GM23338 (cell line): ENCODE data around the gene SHF. TPM values are rescaled to one million over a fixed set of nuclear protein-coding genes. Genes with fewer than 3 reads are reported as not detected.

Experiments used
- ATAC-seq: fragments of 200-7000 bp; cut with Tn5 transposase; 3 replicates; pipeline ENCODE4 v1.9.1; 2020
- DNase-seq: peaks from one replicate; pipeline ENCODE4 v3.0.0-alpha.2; 2015; ENCODE audit warnings: low spot score
- H2AFZ ChIP-seq: fragments of 200-600 bp; sonication (generic); 2 replicates; pipeline ENCODE4 v1.8.0; 2016; ENCODE audit warnings: antibody characterized with exemption, mild to moderate bottlenecking, moderate library complexity
- H3F3A ChIP-seq: fragments of 200-600 bp; sonication (generic); replicated peaks from 2 replicates; pipeline ENCODE4 v1.8.0; 2017; ENCODE audit warnings: antibody characterized with exemption, mixed run types, low read depth
- H3K27ac ChIP-seq: fragments of 200-600 bp; sonication (generic); 2 replicates; pipeline ENCODE4 v1.6.1; 2016; ENCODE audit warnings: low read depth
- H3K27me3 ChIP-seq: fragments of 200-600 bp; sonication (generic); 2 replicates; pipeline ENCODE4 v1.8.0; 2016; ENCODE audit warnings: mild to moderate bottlenecking, mixed run types, moderate library complexity; ENCODE audit not compliant: insufficient read depth
- H3K36me3 ChIP-seq: fragments of 200-600 bp; sonication (generic); 2 replicates; pipeline ENCODE4 v1.8.0; 2016; ENCODE audit warnings: mild to moderate bottlenecking; ENCODE audit not compliant: insufficient read depth
- H3K4me1 ChIP-seq: fragments of 200-600 bp; sonication (generic); 2 replicates; pipeline ENCODE4 v1.8.0; 2016; ENCODE audit warnings: mild to moderate bottlenecking, moderate library complexity; ENCODE audit not compliant: insufficient read depth
- H3K4me2 ChIP-seq: fragments of 200-600 bp; sonication (generic); 2 replicates; pipeline ENCODE4 v1.7.1; 2017; ENCODE audit warnings: mixed run types
- H3K4me3 ChIP-seq: fragments of 200-600 bp; sonication (generic); 2 replicates; pipeline ENCODE4 v1.6.1; 2016; ENCODE audit warnings: mixed run types
- H3K79me2 ChIP-seq: fragments of 200-600 bp; sonication (generic); replicated peaks from 2 replicates; pipeline ENCODE4 v1.8.0; 2017; ENCODE audit warnings: mild to moderate bottlenecking; ENCODE audit not compliant: insufficient read depth
- H3K9me2 ChIP-seq: fragments of 200-600 bp; sonication (generic); 2 replicates; pipeline ENCODE4 v1.8.0; 2017; ENCODE audit not compliant: insufficient read depth
- H4K20me1 ChIP-seq: fragments of 200-600 bp; sonication (generic); replicated peaks from 2 replicates; pipeline ENCODE4 v1.8.0; 2017; ENCODE audit warnings: mild to moderate bottlenecking; ENCODE audit not compliant: insufficient read depth
- H3K27ac Mint-ChIP-seq: 2 replicates; pipeline ENCODE4 v1.8.0; 2020; ENCODE audit warnings: inconsistent platforms, mild to moderate bottlenecking, moderate library complexity, mixed read lengths
- H3K27me3 Mint-ChIP-seq: 3 replicates; pipeline ENCODE4 v1.8.0; 2022; ENCODE audit warnings: low read depth, mild to moderate bottlenecking, moderate library complexity, mixed read lengths, inconsistent platforms; ENCODE audit not compliant: insufficient read depth, poor library complexity
- H3K36me3 Mint-ChIP-seq: 3 replicates; pipeline ENCODE4 v1.8.0; 2021; ENCODE audit warnings: low read depth, mild to moderate bottlenecking, inconsistent platforms, moderate library complexity, mixed read lengths
- H3K4me1 Mint-ChIP-seq: 3 replicates; pipeline ENCODE4 v1.8.0; 2020; ENCODE audit warnings: mild to moderate bottlenecking, inconsistent platforms, mixed read lengths
- H3K4me3 Mint-ChIP-seq: 3 replicates; pipeline ENCODE4 v1.8.0; 2021; ENCODE audit warnings: moderate library complexity, mild to moderate bottlenecking, inconsistent platforms, mixed read lengths
- H3K9me3 Mint-ChIP-seq: 3 replicates; pipeline ENCODE4 v1.8.0; 2020; ENCODE audit warnings: moderate library complexity, mild to moderate bottlenecking, inconsistent platforms, mixed read lengths
- CREB1 ChIP-seq: fragments of 250-450 bp; sonication (Bioruptor Pico); IDR thresholded peaks from 2 replicates; pipeline ENCODE4 v1.5.0; 2020; ENCODE audit warnings: low read depth, mild to moderate bottlenecking, moderate library complexity
- EZH2 ChIP-seq: fragments of 200-600 bp; sonication (generic); IDR thresholded peaks from one replicate; pipeline ENCODE4 v1.8.0; 2017; ENCODE audit warnings: antibody characterized with exemption, mild to moderate bottlenecking, low read depth; ENCODE audit not compliant: unreplicated experiment
- NANOG ChIP-seq: IDR thresholded peaks from 2 replicates; pipeline ENCODE4 v1.6.1; 2016; ENCODE audit warnings: antibody characterized with exemption, borderline replicate concordance
- STAT1 ChIP-seq: IDR thresholded peaks from one replicate; pipeline ENCODE4 v1.6.1; 2016; ENCODE audit warnings: antibody characterized with exemption; ENCODE audit not compliant: unreplicated experiment
- ZNF462 ChIP-seq: fragments of 250-450 bp; sonication (Bioruptor Pico); IDR thresholded peaks from 2 replicates; pipeline ENCODE4 v1.5.0; 2020; ENCODE audit warnings: mild to moderate bottlenecking, moderate library complexity
- polyA plus RNA-seq: library from polyadenylated mRNA; unstranded; fragments of >200 nt; fragmentation: Nextera tagmentation; extraction: Ambion mirVana; gene quantifications from 2 replicates; pipeline ENCODE4 v1.2.1, GENCODE V29; 2016
- total RNA-seq: library from RNA; depleted of rRNA; stranded (reverse); fragments of >200 nt; shearing (Covaris generic); gene quantifications from 2 replicates; pipeline ENCODE4 v1.2.3, GENCODE V29; 2014
- TF ChIP-seq, protein P1 (sequence below), 2 experiments: fragments of 200-600 bp in 1 of 2; sonication (generic) in 1 of 2; conservative IDR thresholded peaks; 2 replicates each; pipeline versions ENCODE4 v1.5.1 to v1.6.1; 2016 to 2017; ENCODE audit warnings: antibody characterized with exemption in 2 of 2, low read depth in 2 of 2, mild to moderate bottlenecking in 2 of 2, moderate library complexity in 1 of 2
- TF ChIP-seq, protein P2 (sequence below): IDR thresholded peaks from 2 replicates; pipeline ENCODE4 v1.6.1; 2016; ENCODE audit warnings: antibody characterized with exemption

SHF gene
- total and polyA plus RNA-seq, 2 experiments from 2014 or later, result 5.8 to 15.6 TPM

- no peak for TF ChIP-seq EZH2
- no peak for TF ChIP-seq ZNF462 (CRISPR knock-in tag)
- TF ChIP-seq NANOG, result no peak
Observed at GRCh38 chr15:45165536-45165935, 22.2 kb downstream of the SHF start (continued).

- Histone ChIP-seq H3K27ac (no peak overlapping the region), H3K79me2 (no peaks in the 10 kb centered on the region), H3K4me2 (no peak overlapping the region), H3K4me1 (peaks cover 23% of the 10 kb centered on the region), H3F3A (no peaks in the 10 kb centered on the region; the same call in 1 of the 2 replicates), H3K4me3 (no peak overlapping the region), H3K27me3 (no peaks in the 10 kb centered on the region), H2AFZ (no peak overlapping the region), H3K36me3 (no peaks in the 10 kb centered on the region), H4K20me1 (no peaks in the 10 kb centered on the region), H3K9me2 (no peaks in the 10 kb centered on the region)
- H3K27me3 Mint-ChIP-seq, result peaks cover 24% of the 10 kb centered on the region
- TF ChIP-seq STAT1 (no peak), CREB1 (CRISPR knock-in tag) (no peak)
- H3K4me3 Mint-ChIP-seq, result peak overlapping the region; percentile 25; the same call in 2 of the 3 replicates
- H3K9me3 Mint-ChIP-seq, result no peaks in the 10 kb centered on the region; the same call in 2 of the 3 replicates
- no peak overlapping the region for H3K27ac Mint-ChIP-seq
- ATAC-seq (no peak), DNase-seq (no peak)
- peaks cover 24% of the 10 kb centered on the region for H3K4me1 Mint-ChIP-seq
- H3K36me3 Mint-ChIP-seq, result no peaks in the 10 kb centered on the region; the same call in 1 of the 3 replicates
Observed at GRCh38 chr15:45164914-45165313, 22.9 kb downstream of the SHF start.

DNA sequence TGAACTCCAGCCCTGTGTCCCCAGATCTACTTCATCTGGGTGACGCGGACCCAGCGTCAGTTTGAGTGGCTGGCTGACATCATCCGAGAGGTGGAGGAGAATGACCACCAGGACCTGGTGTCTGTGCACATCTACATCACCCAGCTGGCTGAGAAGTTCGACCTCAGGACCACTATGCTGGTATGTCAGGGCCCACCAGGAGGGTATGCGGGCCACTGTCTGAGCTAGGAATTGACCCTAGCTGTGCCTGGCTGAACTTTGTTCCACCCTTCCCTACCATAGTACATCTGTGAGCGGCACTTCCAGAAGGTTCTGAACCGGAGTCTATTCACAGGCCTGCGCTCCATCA is 24.3 kb downstream of the SHF start:
- H3K36me3 ChIP-seq, result no peaks in the 10 kb centered on the region
- H3K9me3 Mint-ChIP-seq, result no peaks in the 10 kb centered on the region
- no peaks in the 10 kb centered on the region for H4K20me1 ChIP-seq
- ATAC-seq (no peak), DNase-seq (no peak)
- H3K4me3 ChIP-seq, result no peak overlapping the region
- H3K36me3 Mint-ChIP-seq, result no peaks in the 10 kb centered on the region; the same call in 1 of the 3 replicates
- H3K9me2 ChIP-seq, result no peaks in the 10 kb centered on the region
- peaks cover 13% of the 10 kb centered on the region for H3K4me1 Mint-ChIP-seq
- peaks cover 13% of the 10 kb centered on the region for H3K27me3 Mint-ChIP-seq
- H3K4me1 ChIP-seq, result peaks cover 11% of the 10 kb centered on the region
- no peak overlapping the region for H2AFZ ChIP-seq
- no peaks in the 10 kb centered on the region for H3K79me2 ChIP-seq
- H3K4me2 ChIP-seq, result no peak overlapping the region
- H3K27ac ChIP-seq, result no peak overlapping the region
- H3K27ac Mint-ChIP-seq, result no peak overlapping the region
- no peak overlapping the region for H3K4me3 Mint-ChIP-seq
- no peaks in the 10 kb centered on the region; the same call in 1 of the 2 replicates for H3F3A ChIP-seq
- no peaks in the 10 kb centered on the region for H3K27me3 ChIP-seq
- TF ChIP-seq EZH2, result no peak
- TF ChIP-seq, protein P1, sequence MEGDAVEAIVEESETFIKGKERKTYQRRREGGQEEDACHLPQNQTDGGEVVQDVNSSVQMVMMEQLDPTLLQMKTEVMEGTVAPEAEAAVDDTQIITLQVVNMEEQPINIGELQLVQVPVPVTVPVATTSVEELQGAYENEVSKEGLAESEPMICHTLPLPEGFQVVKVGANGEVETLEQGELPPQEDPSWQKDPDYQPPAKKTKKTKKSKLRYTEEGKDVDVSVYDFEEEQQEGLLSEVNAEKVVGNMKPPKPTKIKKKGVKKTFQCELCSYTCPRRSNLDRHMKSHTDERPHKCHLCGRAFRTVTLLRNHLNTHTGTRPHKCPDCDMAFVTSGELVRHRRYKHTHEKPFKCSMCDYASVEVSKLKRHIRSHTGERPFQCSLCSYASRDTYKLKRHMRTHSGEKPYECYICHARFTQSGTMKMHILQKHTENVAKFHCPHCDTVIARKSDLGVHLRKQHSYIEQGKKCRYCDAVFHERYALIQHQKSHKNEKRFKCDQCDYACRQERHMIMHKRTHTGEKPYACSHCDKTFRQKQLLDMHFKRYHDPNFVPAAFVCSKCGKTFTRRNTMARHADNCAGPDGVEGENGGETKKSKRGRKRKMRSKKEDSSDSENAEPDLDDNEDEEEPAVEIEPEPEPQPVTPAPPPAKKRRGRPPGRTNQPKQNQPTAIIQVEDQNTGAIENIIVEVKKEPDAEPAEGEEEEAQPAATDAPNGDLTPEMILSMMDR (conservative IDR thresholded peaks at IDR 0.05; ENCODE audit: low read depth in 2 of 2), result no peak
- TF ChIP-seq, protein P2, sequence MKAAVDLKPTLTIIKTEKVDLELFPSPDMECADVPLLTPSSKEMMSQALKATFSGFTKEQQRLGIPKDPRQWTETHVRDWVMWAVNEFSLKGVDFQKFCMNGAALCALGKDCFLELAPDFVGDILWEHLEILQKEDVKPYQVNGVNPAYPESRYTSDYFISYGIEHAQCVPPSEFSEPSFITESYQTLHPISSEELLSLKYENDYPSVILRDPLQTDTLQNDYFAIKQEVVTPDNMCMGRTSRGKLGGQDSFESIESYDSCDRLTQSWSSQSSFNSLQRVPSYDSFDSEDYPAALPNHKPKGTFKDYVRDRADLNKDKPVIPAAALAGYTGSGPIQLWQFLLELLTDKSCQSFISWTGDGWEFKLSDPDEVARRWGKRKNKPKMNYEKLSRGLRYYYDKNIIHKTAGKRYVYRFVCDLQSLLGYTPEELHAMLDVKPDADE, result no peak
- TF ChIP-seq NANOG, result no peak
